ENCODE results near the gene NUDT9.
A peak's percentile ranks its signal among the peaks of the same experiment; 100 is the strongest.

- TF ChIP-seq POLR2A (IDR thresholded peaks at IDR 0.05), result peak in 1 of 4 donors; percentile 59
- TF ChIP-seq, protein P1, sequence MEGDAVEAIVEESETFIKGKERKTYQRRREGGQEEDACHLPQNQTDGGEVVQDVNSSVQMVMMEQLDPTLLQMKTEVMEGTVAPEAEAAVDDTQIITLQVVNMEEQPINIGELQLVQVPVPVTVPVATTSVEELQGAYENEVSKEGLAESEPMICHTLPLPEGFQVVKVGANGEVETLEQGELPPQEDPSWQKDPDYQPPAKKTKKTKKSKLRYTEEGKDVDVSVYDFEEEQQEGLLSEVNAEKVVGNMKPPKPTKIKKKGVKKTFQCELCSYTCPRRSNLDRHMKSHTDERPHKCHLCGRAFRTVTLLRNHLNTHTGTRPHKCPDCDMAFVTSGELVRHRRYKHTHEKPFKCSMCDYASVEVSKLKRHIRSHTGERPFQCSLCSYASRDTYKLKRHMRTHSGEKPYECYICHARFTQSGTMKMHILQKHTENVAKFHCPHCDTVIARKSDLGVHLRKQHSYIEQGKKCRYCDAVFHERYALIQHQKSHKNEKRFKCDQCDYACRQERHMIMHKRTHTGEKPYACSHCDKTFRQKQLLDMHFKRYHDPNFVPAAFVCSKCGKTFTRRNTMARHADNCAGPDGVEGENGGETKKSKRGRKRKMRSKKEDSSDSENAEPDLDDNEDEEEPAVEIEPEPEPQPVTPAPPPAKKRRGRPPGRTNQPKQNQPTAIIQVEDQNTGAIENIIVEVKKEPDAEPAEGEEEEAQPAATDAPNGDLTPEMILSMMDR (IDR thresholded peaks at IDR 0.05), result no peak
- peak; percentile 95 to 98 (median 96) for TF ChIP-seq POLR2AphosphoS5 (IDR thresholded peaks at IDR 0.05)
Observed at GRCh38 chr4:87422104-87423052, at the start of gene NUDT9.
